Coronary artery (tissue), 2 donors: ENCODE results near the gene DYSF.

Experiments
- DNase-seq: peaks from one replicate; pipeline ENCODE4 v3.0.0-alpha.2; 2017; ENCODE audit warnings: low spot score
- H3K27ac ChIP-seq, 2 donors: fragments of 200-600 bp; sonication (generic); one replicate each; pipeline ENCODE4 v1.5.1; 2016 to 2019
- H3K4me3 ChIP-seq: fragments of 200-600 bp; sonication (generic); 2 replicates; pipeline ENCODE4 v1.5.1; 2016; ENCODE audit warnings: mild to moderate bottlenecking, moderate library complexity
- CTCF ChIP-seq: fragments of 200-600 bp; sonication (generic); IDR thresholded peaks from one replicate; pipeline ENCODE4 v1.5.1; 2019; ENCODE audit warnings: antibody characterized with exemption

Gene DYSF

GRCh38 chr2:71629273-71629672 lies 175.9 kb downstream of the DYSF start:
- DNase-seq = no peak
- Histone ChIP-seq H3K4me3 (no peak overlapping the region), H3K27ac (no peak overlapping the region)
- no peak for TF ChIP-seq CTCF

- Histone ChIP-seq H3K27ac (no peak overlapping the region), H3K4me3 (no peak overlapping the region)
- DNase-seq = no peak
- TF ChIP-seq CTCF = no peak
These were observed 176.6 kb downstream of the DYSF start for GRCh38 chr2:71629771-71630453.

GRCh38 chr2:71630454-71631328 lies 177.3 kb downstream of the DYSF start:
- Histone ChIP-seq H3K27ac (no peak overlapping the region), H3K4me3 (no peak overlapping the region)
- DNase-seq = no peak
- TF ChIP-seq CTCF = no peak

- H3K27ac ChIP-seq = no peak overlapping the region
- no peak overlapping the region for H3K4me3 ChIP-seq
- DNase-seq = no peak
- TF ChIP-seq CTCF = no peak
These were observed 178.1 kb downstream of the DYSF start for GRCh38 chr2:71631411-71631931.

- TF ChIP-seq CTCF = no peak
- no peak for DNase-seq
- H3K4me3 ChIP-seq = no peak overlapping the region
- no peak overlapping the region for H3K27ac ChIP-seq
These were observed 179.7 kb downstream of the DYSF start for GRCh38 chr2:71633086-71633485.

GRCh38 chr2:71634567-71634966 lies 181.2 kb downstream of the DYSF start:
- Histone ChIP-seq H3K27ac (no peak overlapping the region), H3K4me3 (no peak overlapping the region)
- no peak for TF ChIP-seq CTCF
- DNase-seq = no peak
